ENCODE results near the gene LRRFIP1.
"Not testable (repeated sequence)": the region's sequence is repeated elsewhere in the genome, so short reads cannot be mapped to it uniquely, and the experiment has no call there.

The LRRFIP1 gene

DNA sequence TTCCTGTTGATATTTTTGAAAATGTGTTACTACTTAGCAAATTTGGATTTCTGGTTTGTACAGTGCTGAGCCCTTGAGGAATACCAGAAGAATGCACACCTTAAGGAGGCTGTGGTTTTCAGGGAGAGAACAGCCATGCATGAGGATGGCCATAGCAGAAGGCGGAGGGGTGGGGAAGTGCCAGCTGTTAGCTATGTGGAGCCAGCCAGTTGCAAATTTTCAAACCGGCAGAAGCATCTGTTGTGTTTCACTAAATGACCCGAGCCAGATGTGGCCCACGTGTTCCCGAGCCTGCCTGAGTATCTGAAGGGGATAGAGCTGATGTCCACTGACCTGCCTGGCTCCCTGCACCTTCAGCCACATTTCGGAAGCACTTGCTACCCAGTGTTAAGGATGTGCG, 154.8 kb downstream of the LRRFIP1 start:
- no peak for DNase-seq

DNA sequence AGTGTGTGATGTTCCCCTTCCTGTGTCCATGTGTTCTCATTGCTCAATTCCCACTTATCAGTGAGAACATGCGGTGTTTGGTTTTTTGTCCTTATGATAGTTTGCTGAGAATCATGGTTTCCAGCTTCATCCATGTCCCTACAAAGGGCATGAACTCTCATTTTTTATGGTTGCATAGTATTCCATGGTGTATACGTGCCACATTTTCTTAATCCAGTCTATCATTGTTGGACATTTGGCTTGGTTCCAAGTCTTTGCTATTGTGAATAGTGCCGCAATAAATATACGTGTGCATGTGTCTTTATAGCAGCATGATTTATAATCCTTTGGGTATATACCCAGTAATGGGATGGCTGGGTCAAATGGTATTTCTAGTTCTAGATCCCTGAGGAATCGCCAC, 156.3 kb downstream of the LRRFIP1 start:
- not testable (repeated sequence) for DNase-seq

DNA sequence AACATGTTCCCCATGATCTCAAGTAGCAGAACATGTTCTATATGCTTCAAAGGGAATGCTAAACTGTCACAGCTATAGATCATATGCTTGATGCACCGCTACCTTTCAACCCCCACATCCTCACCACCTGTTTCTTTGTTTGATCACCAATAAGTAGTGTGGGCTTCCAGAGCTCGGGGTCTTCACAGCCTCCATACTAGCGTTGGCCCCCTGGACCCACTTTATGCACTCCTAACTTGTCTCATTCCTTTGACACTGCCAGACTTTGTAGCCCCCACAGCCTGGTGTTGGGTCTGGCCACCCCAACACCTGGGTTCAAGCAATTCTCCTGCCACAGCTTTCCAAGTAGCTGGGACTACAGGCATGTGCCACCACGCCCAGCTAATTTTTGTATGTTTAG, 159.5 kb downstream of the LRRFIP1 start:
- DNase-seq, result no peak

GRCh38 chr2:237790353-237790752, 163.0 kb downstream of the LRRFIP1 start:
- no peak for DNase-seq

- peak in 1 of 4 experiments; percentile 12 for DNase-seq
Measured at GRCh38 chr2:237791977-237792727, 164.8 kb downstream of the LRRFIP1 start.

DNA sequence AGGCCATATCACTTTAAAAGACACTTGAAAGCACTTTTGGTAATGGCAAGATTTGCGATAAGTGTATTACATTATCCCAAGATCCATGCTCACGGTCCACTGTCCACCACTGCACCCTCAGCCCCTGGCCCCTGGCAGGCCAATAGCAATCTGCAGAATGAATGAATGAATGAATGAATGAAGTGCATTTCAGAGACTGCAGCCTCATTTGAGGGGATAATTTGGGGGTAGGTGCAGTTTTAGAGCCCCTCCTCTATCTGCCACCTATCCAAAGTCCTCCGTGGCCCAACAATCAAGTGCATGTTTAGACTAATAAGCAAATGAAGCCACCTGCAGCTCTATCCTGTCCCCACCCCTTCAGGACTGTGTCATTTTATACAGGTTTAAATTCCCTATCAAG, 169.9 kb downstream of the LRRFIP1 start:
- no peak for DNase-seq

DNA sequence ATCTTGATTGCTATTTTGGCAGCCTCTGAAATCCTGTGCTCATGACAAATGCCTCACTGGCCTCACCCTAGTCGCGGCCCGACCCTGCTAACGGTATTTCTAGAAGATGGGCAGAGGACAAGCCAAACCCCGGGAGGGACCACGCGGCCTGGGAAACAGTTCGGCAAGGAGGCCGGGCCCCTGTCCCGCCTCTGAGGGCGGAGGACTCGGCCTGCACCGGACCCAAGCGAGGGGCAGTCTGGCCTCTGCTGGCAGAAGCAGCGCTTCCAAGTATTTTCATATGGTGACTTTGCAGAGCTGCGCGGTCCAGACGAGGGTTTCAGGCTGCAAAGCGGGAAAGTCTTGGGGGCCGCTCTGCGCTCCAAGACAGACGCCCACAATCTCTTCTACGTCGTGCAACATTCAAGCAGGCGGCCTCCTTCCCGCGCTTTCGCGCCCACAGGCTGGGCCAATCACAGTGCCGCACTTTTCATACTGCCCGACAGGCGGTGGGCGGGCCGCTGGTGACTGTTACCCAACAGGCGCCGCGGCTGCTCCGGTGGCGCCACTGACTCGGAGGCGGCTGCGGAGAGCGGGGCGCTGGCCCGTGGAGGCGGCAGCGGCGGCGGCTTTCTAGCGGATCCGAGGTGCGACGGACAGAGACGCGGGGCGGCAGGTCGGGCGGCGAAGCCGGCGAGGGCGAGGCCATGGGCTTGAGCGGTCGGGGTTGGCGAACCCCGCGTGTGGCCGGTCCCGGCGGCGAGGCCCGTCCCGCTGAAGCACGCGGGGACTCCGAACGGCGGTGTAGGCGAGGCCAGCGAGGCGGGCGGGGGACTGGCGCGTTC, 171.1 kb downstream of the LRRFIP1 start, which contains the start of gene RBM44:
TSS of gene RBM44 (plus strand) at position 544 of the 824 bp plus-strand sequence. CDS start 14,831 bp downstream, outside the sequence.
- DNase-seq, result no peak

DNA sequence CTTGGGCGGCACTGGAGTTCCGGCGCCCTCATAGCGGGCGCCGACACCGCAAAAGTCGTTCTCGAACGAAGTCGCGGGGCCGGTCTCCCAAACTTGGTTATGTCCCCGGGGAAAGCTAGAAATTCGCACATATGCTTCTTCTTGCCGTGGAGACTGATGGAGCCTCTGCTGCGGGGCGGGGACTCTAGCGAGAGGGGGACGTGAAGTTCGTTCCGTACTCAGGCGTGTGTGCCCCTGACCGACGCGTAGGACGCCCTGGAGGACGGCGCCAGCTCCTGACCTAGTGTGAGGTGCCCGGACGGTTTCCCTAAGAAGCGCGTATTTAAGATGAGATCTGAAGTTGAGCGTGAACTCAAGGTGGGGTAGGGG, 171.7 kb downstream of the LRRFIP1 start:
- no peak for DNase-seq

GRCh38 chr2:237801466-237801865, 174.1 kb downstream of the LRRFIP1 start:
- no peak for DNase-seq

DNA sequence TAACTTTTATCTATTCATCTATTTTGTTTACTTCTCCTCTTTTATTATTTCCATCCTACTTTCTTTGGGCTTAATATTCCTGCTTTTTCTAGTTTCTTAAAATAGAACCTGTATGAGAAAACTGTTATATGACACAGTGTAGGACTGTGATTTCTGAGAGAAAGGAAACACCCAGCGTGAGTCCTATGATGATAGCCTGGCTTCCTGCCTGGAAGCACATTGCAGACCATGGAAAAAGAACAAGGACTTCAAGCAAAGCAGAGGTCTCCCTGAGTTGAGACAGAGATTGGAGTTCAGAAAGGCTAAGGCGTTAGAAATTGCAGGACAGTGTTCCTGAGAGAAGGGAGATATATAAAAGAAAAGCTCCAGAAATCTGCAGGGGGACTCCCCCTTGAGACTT, 178.9 kb downstream of the LRRFIP1 start:
- no peak for DNase-seq

DNA sequence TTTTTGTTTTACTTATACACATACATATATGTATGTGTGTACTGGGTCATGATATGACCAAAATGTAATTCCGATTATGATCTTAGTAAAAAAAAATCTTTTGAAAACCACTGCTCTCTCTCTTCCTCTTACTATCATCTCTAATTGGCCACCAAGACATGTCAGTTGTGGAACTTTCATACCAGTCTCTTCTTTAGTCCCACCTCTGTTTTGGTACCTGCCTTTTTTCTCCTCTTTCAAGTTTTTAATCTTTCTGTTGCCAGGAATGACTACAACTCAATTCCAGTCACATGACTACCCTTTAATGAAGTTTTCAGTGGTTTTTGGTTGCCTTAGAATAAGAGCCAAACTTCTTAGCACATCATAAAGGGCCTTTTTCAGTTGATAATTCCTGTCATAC, 188.2 kb downstream of the LRRFIP1 start:
- no peak for DNase-seq

GRCh38 chr2:237816531-237816930, 189.1 kb downstream of the LRRFIP1 start:
- DNase-seq, result no peak

- peak in 2 of 4 experiments; percentile 51 for DNase-seq
Measured at GRCh38 chr2:237818066-237818473, 190.7 kb downstream of the LRRFIP1 start.

GRCh38 chr2:237819231-237819630, 191.8 kb downstream of the LRRFIP1 start:
- peak; percentile 19 to 64 (median 49) for DNase-seq

DNA sequence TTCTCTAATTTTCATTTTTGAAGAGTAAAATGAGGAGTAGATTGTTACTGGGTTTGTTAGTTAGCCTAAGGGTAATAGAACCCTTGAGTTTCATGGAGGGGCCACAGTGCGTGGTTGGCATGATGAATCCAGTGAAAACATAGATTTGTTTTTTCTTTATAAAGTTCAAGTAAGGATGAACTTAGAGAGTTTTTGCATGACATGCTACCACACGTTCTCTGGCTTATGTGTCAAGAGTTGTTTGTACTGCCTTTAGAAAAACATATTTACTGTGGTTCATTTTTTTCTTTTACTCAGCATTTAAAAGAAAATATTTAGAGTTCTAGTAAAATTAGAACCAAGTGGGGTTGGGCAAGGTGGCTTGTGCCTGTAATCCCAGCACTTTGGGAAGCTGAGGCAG, 193.0 kb downstream of the LRRFIP1 start:
- DNase-seq, result no peak

- no peak for DNase-seq
Measured at GRCh38 chr2:237823544-237823943, 196.2 kb downstream of the LRRFIP1 start.

DNA sequence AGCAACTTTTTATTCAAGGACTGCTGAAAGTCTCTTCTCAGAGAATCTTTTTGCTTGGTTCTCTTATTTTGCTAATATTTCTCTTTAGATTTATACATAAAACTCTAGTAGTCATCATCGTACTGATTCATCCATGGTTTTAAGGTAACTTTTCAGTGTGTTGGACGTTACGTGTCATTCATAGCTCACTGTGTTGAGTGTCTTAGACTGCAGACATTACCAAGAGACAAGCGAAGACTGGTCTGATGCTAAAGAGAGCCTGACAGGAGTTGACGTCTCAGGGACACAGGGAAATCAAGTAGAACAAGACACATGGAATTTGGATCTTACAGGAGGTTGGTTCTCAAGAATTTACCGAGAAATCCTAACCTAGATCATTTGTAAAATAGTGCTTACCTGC, 196.7 kb downstream of the LRRFIP1 start:
- no peak for DNase-seq

GRCh38 chr2:237827421-237827987, 200.1 kb downstream of the LRRFIP1 start:
- DNase-seq, result no peak

Measured in suppressor macrophage (primary cell).